ENCODE measurements around the gene BAIAP2L2.
"Not testable (repeated sequence)": the region's sequence is repeated elsewhere in the genome, so short reads cannot be mapped to it uniquely, and the experiment has no call there.

BAIAP2L2 gene
- 0.61 to 2.0 reads per million in 2 experiments for total RNA-seq

GRCh38 chr22:38110008-38110862 is at the start of gene BAIAP2L2:
TSS of gene BAIAP2L2 (minus strand) at chr22:38110684. CDS start at chr22:38110525, 159 bp downstream.
- DNase-seq (ENCODE audit: low read depth) = no peak

DNA sequence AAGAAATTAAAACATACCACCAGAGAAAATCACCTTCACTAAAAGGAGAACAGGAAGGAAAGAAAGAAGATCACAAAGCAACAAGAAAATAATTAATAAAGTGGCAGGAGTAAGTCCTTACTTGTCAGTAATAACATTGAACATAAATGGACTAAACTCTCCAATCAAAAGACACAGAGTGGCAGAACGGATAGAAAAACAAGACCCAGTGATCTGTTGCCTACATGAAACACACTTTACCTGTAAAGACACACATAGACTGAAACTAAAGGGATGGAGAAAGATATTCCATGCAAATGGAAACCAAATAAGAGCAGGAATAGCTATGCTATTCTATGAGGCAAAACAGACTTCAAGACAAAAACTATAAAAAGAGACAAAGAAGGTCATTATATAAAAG is 45.2 kb upstream of the BAIAP2L2 start:
- DNase-seq (ENCODE audit: low read depth) = no peak

GRCh38 chr22:38154563-38154915 is 44.1 kb upstream of the BAIAP2L2 start:
- not testable (repeated sequence) for DNase-seq (ENCODE audit: low read depth)

- no peak for DNase-seq (ENCODE audit: low read depth)
Observed at GRCh38 chr22:38153821-38154562, 43.5 kb upstream of the BAIAP2L2 start.

DNA sequence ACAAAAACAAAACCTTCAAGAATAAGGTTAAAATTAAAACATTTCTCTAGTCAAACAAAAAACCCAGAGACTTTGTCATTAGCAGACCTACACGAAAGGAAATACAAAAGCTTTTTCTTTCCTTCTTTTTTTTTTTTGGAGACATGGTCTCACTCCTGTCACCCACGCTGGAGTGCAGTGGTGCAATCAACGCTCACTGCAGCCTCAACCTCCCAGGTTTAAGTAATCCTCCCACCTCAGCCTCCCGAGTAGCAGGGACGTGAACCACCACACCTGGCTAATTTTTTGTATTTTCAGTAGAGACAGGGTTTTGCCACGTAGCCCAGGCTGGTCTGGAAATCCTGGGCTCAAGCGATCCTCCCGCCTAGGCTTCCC is 40.6 kb upstream of the BAIAP2L2 start:
- no peak for DNase-seq (ENCODE audit: low read depth)

- no peak for DNase-seq (ENCODE audit: low read depth)
Observed at GRCh38 chr22:38148245-38148644, 37.8 kb upstream of the BAIAP2L2 start.

DNA sequence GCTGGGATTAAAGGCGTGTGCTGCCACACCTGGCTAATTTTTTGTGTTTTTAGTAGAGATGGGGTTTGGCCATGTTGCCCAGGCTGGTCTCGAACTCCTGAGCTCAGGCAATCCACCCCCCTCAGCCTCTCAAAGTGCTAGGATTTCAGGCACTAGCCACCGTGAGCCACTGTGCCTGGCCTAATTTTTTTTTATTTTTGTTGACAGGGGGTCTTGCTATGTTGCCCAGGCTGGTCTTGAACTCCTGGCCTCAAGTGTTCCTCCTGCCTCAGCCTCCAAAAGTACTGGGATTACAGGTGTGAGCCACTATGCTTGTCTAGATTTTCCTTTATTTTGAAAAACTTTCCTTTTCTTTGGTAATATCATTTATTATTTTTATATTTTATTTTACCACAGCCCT is 35.7 kb upstream of the BAIAP2L2 start:
- DNase-seq (ENCODE audit: low read depth) = not testable (repeated sequence)

DNA sequence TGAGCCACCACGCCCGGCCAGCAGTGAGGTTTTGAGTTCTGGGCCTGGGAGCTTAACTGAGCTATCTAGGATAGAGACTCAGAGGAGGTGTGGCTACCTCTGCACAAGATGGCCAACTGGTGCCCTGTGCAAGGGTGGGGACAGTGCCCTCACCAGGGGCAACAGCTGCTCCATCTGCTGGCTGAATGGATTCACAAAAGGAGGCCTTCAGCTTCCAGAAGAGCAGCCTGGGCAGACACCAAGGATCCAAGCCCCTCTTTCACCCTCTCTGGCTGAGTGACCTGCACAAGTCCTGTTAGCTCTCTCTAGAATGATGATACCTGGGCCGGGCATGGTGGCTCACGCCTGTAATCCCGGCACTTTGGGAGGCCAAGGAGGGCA is 33.5 kb upstream of the BAIAP2L2 start:
- no peak for DNase-seq (ENCODE audit: low read depth)

- no peak for DNase-seq (ENCODE audit: low read depth)
Observed at GRCh38 chr22:38142606-38143005, 32.1 kb upstream of the BAIAP2L2 start.

GRCh38 chr22:38141217-38141973 is 30.9 kb upstream of the BAIAP2L2 start:
- DNase-seq (ENCODE audit: low read depth) = no peak

- DNase-seq (ENCODE audit: low read depth) = no peak
Observed at GRCh38 chr22:38139901-38140300, 29.4 kb upstream of the BAIAP2L2 start.

DNA sequence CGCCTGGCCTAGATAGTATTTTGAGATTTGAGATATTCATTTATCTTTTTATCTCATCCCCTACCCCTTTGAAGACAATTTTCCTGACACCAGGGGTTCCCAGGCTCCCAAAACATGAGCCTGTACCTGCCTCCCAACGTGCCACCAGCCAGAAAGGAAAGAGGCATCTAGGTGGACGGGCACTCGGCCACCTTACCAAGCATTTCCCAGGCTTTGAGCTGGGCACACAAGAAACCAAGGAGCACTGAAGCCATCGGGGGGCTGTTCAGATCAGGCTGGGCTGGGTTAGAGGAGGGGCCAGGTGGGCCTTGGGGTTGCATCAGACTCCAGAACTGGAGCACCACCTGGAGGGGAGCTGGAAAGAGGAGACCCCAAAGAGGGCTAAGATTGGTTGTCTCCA is 28.5 kb upstream of the BAIAP2L2 start:
- no peak for DNase-seq (ENCODE audit: low read depth)

DNA sequence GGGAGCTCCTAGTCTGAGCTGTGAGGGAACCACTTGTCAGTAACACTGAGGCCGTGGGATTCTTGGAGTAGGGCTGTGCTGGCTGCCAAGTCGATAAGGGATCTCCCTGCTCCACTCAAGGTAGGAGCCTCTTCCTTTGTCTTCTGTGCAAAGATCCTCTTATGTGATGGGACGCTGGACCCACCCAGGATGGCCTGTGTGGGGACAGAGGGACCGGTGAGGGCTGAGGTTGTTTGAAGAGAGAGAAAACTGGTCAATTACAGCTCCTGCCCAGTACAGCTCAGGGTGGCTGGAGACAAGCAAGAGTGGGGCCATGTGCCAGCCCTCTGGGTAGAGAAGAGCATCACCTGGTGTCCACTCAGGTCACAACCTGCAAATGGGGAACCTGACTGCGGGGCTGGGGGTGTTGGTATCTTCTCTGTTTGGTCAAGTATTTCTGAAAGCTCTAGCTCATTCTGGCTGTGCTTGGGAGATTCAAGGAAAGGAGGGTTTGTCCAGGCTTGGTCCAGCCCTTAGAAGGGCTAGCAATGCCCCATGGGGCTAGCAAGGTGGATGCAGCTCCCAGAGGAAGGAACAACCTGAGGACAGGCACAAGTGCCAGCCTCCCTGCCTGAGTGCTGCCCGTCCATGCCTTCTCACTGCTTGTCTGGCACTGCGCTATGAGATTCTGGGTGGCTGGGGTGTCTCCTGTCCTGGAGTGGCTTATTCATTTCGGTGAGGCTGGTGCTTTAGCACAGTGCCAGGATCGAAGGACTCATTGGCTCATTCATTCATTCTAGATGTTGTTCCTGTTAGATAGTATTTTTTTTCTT is 27.6 kb upstream of the BAIAP2L2 start:
- DNase-seq (ENCODE audit: low read depth) = no peak

GRCh38 chr22:38136607-38137006 is 26.1 kb upstream of the BAIAP2L2 start:
- DNase-seq (ENCODE audit: low read depth) = no peak

DNA sequence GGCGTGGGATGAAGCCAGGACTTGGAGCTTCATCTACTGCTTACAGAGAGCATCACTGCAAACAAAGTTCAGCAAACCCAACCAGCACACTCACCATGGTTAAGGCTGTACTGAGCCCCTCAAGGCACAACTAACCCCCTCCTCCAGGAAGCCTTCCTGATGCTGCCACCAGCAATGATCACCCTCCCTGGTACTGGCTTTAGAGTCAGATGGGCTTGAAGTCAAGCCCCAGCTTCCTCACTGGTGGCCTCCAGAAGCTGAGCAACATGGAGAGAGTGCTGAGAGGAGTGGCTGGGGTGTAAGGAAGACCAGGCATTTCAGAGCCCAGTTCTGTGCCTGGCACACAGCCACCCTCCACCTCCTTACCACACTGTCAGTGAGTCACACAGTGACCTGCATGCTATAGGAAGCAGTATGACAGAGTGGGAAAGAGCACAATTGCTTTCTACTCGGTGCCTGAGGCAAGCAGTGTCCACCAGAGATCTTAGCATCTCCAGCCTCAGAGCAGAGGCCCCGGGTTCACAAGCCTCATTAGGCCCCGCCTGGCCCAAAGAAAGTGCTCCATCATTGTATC is 24.7 kb upstream of the BAIAP2L2 start:
- DNase-seq (ENCODE audit: low read depth) = no peak

DNA sequence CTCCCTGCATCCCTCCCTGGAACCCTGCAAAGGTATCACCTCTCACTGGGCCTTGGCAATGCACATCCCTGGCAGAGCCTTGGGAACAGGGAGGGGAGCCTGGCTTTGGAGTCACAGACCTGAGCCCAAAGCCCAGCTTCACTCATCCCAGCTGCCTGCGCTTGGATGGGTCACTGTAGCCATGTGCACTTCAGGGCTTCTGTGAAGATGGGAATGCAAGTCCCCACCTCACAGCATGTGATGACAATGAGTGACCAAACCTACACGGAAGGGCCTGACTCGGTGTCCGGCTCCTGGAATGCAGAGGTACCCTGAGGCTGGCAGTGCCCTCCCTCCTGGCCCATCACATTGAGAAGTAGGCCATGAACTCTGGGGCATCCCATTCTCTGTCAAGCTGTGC is 22.8 kb upstream of the BAIAP2L2 start:
- DNase-seq (ENCODE audit: low read depth) = no peak

DNA sequence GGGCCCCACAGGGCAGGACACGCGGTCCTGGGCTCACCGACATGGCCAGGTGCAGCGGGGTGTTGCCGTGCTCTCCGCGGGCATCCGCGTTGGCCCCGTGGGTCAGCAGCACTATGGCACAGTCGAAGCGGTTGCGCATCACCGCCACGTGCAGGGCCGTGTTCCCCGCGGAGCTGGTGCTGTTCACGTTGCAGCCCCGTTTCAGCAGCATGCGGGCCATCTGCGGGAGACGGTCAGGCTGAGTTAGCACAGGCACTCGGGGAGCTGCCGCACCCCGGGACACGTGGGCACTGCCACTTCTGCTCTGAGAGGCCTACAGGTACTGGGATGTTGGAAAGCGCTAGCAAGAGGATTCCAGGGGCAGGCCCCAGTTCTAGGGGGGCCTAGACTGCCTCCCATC is 22.3 kb upstream of the BAIAP2L2 start:
- no peak for DNase-seq (ENCODE audit: low read depth)

GRCh38 chr22:38132136-38132535 is 21.7 kb upstream of the BAIAP2L2 start:
- no peak for DNase-seq (ENCODE audit: low read depth)

- DNase-seq (ENCODE audit: low read depth) = no peak
Observed at GRCh38 chr22:38131399-38131798, 20.9 kb upstream of the BAIAP2L2 start.

DNA sequence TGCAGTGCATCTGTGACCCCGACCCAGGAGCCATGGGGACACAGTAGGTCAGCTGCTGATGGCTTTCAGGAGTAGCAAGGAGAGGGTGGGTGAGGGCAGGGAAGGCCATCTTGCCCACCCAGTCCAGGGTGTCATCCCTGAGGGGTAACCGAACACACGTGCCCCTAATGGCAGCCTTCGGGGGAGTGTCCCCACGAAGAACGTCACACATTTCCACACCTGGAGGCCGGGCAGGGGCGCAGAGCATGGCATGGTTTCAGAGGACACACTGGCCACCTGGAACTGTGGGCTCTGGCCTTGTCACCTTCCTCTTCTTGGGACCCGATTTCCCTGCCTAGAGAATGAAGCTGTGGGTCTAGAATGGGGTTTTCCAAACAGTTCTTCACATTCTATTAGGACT is 19.4 kb upstream of the BAIAP2L2 start:
- DNase-seq (ENCODE audit: low read depth) = no peak

DNA sequence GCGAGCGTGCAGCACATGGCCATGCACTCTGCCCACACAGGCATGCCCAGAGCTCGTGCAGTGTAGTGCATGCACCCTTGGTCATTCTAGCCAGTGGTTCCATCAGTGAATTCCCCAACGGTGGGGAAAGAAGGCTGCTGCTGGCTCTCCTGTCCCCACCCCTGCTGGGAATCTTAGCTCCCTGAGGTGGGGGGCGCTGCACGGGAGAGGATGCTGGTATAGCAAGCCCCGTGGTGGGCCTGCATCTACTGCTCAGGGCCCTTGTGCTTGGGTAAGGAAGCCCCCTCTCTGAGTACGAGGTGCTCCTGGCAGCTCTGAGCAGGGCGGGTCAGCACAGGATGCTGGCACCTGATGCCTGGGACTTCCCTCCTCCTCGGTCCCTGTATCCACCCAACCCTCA is 18.5 kb upstream of the BAIAP2L2 start:
- no peak for DNase-seq (ENCODE audit: low read depth)
